ENCODE results near the gene OVCA2.

DNA sequence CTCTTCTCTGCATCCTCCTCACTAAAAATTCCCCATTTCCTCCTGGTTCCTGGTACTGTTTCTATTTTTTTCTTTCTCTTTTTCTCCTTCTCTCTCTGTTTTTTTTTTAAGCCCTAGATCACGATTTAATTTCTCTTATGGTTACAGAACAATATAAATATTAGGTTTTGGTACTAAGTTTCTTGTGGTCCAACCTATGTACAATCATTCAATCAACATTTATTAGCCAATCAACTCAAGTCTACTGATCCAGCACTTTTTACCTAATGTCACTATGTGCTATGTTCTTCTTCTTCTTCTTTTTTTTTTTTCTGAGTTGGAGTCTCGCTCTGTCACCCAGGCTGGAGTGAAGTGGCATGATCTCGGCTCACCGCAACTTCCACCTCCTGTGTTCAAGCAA lies 29.3 kb upstream of the OVCA2 start:
- TF ChIP-seq CTCF (IDR thresholded peaks at IDR 0.05 in 2 of 3, conservative IDR thresholded peaks at IDR 0.05 in 1 of 3; ENCODE audit: borderline replicate concordance in 1 of 3, insufficient read depth in 1 of 3, low read depth in 2 of 3, low read length in 2 of 3) (no peak), POLR2AphosphoS5 (IDR thresholded peaks at IDR 0.05; ENCODE audit: low read depth, low read length) (no peak), EZH2phosphoT487 (IDR thresholded peaks at IDR 0.05; ENCODE audit: borderline replicate concordance) (no peak), FOSL1 (IDR thresholded peaks at IDR 0.05; ENCODE audit: low read depth) (no peak), EZH2 (IDR thresholded peaks at IDR 0.05) (no peak), RAD21 (IDR thresholded peaks at IDR 0.05; ENCODE audit: low read depth) (no peak)
- TF ChIP-seq, protein P1, sequence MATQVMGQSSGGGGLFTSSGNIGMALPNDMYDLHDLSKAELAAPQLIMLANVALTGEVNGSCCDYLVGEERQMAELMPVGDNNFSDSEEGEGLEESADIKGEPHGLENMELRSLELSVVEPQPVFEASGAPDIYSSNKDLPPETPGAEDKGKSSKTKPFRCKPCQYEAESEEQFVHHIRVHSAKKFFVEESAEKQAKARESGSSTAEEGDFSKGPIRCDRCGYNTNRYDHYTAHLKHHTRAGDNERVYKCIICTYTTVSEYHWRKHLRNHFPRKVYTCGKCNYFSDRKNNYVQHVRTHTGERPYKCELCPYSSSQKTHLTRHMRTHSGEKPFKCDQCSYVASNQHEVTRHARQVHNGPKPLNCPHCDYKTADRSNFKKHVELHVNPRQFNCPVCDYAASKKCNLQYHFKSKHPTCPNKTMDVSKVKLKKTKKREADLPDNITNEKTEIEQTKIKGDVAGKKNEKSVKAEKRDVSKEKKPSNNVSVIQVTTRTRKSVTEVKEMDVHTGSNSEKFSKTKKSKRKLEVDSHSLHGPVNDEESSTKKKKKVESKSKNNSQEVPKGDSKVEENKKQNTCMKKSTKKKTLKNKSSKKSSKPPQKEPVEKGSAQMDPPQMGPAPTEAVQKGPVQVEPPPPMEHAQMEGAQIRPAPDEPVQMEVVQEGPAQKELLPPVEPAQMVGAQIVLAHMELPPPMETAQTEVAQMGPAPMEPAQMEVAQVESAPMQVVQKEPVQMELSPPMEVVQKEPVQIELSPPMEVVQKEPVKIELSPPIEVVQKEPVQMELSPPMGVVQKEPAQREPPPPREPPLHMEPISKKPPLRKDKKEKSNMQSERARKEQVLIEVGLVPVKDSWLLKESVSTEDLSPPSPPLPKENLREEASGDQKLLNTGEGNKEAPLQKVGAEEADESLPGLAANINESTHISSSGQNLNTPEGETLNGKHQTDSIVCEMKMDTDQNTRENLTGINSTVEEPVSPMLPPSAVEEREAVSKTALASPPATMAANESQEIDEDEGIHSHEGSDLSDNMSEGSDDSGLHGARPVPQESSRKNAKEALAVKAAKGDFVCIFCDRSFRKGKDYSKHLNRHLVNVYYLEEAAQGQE (IDR thresholded peaks at IDR 0.05; ENCODE audit: low read depth) = no peak
- TF ChIP-seq, protein P2, sequence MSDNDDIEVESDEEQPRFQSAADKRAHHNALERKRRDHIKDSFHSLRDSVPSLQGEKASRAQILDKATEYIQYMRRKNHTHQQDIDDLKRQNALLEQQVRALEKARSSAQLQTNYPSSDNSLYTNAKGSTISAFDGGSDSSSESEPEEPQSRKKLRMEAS (IDR thresholded peaks at IDR 0.05) = no peak

All from HCT116 (cell line).